Neural progenitor cell (in vitro differentiated cells): ENCODE results near the gene P2RX5. TPM values are rescaled to one million over a fixed set of nuclear protein-coding genes. Genes with fewer than 3 reads are reported as not detected.

Experiments
- DNase-seq: peaks from one replicate; pipeline ENCODE4 v3.0.0-alpha.2; 2016; ENCODE audit warnings: low spot score
- H2AFZ ChIP-seq: fragments of 200-600 bp; sonication (generic); replicated peaks from 2 replicates; pipeline ENCODE4 v1.6.1; 2016; ENCODE audit warnings: antibody characterized with exemption
- H3F3A ChIP-seq: fragments of 200-600 bp; sonication (generic); 2 replicates; pipeline ENCODE4 v1.6.1; 2016; ENCODE audit warnings: antibody characterized with exemption, low read depth
- H3K27ac ChIP-seq: fragments of 200-600 bp; sonication (generic); 2 replicates; pipeline ENCODE4 v1.5.1; 2016; ENCODE audit warnings: mild to moderate bottlenecking
- H3K27me3 ChIP-seq: fragments of 200-600 bp; sonication (generic); 2 replicates; pipeline ENCODE4 v1.6.1; 2016; ENCODE audit warnings: mild to moderate bottlenecking, moderate library complexity
- H3K36me3 ChIP-seq: fragments of 200-600 bp; sonication (generic); 2 replicates; pipeline ENCODE4 v1.5.1; 2016
- H3K4me1 ChIP-seq: fragments of 200-600 bp; sonication (generic); 2 replicates; pipeline ENCODE4 v1.6.1; 2016; ENCODE audit warnings: mixed run types
- H3K4me2 ChIP-seq: fragments of 200-600 bp; sonication (generic); 2 replicates; pipeline ENCODE4 v1.6.1; 2016
- H3K4me3 ChIP-seq: fragments of 200-600 bp; sonication (generic); 2 replicates; pipeline ENCODE4 v1.5.1; 2016
- H3K79me2 ChIP-seq: fragments of 200-600 bp; sonication (generic); 2 replicates; pipeline ENCODE4 v1.6.1; 2016; ENCODE audit warnings: low read depth
- H3K9ac ChIP-seq: fragments of 200-600 bp; sonication (generic); 2 replicates; pipeline ENCODE4 v1.6.1; 2016
- H3K9me3 ChIP-seq: fragments of 200-600 bp; sonication (generic); 2 replicates; pipeline ENCODE4 v1.5.1; 2016; ENCODE audit warnings: low read depth
- H4K20me1 ChIP-seq: fragments of 200-600 bp; sonication (generic); 2 replicates; pipeline ENCODE4 v1.6.1; 2016; ENCODE audit warnings: low read depth
- H3K27ac Mint-ChIP-seq: 3 replicates; pipeline ENCODE4 v1.8.0; 2021; ENCODE audit warnings: mixed read lengths
- H3K27me3 Mint-ChIP-seq: 2 replicates; pipeline ENCODE4 v1.8.0; 2022; ENCODE audit warnings: low read depth, mild to moderate bottlenecking, inconsistent platforms, moderate library complexity, mixed read lengths; ENCODE audit not compliant: insufficient read depth
- H3K36me3 Mint-ChIP-seq: 3 replicates; pipeline ENCODE4 v1.8.0; 2021; ENCODE audit warnings: mixed read lengths
- H3K4me1 Mint-ChIP-seq: 3 replicates; pipeline ENCODE4 v1.8.0; 2021; ENCODE audit warnings: mixed read lengths
- H3K4me3 Mint-ChIP-seq: 3 replicates; pipeline ENCODE4 v1.8.0; 2021; ENCODE audit warnings: mild to moderate bottlenecking, moderate library complexity, mixed read lengths
- H3K9me3 Mint-ChIP-seq: 3 replicates; pipeline ENCODE4 v1.8.0; 2020; ENCODE audit warnings: mixed read lengths
- EZH2 ChIP-seq: fragments of 200-600 bp; sonication (generic); IDR thresholded peaks from 2 replicates; pipeline ENCODE4 v1.6.1; 2017; ENCODE audit warnings: antibody characterized with exemption, mild to moderate bottlenecking, moderate library complexity
- EZH2phosphoT487 ChIP-seq: fragments of 200-600 bp; sonication (generic); IDR thresholded peaks from 2 replicates; pipeline ENCODE4 v1.6.1; 2017; ENCODE audit warnings: antibody characterized with exemption
- total RNA-seq: library from RNA; depleted of rRNA; stranded (reverse); fragments of >200 nt; gene quantifications from 2 replicates; pipeline ENCODE4 v1.2.3, GENCODE V29; 2015; ENCODE audit warnings: low replicate concordance
- TF ChIP-seq, protein P1 (sequence below): fragments of 200-600 bp; sonication (generic); IDR thresholded peaks from 2 replicates; pipeline ENCODE4 v1.5.1; 2017; ENCODE audit warnings: antibody characterized with exemption, mild to moderate bottlenecking

P2RX5 gene
- total RNA-seq, 1 donor from 2014 or later = not detected

DNA sequence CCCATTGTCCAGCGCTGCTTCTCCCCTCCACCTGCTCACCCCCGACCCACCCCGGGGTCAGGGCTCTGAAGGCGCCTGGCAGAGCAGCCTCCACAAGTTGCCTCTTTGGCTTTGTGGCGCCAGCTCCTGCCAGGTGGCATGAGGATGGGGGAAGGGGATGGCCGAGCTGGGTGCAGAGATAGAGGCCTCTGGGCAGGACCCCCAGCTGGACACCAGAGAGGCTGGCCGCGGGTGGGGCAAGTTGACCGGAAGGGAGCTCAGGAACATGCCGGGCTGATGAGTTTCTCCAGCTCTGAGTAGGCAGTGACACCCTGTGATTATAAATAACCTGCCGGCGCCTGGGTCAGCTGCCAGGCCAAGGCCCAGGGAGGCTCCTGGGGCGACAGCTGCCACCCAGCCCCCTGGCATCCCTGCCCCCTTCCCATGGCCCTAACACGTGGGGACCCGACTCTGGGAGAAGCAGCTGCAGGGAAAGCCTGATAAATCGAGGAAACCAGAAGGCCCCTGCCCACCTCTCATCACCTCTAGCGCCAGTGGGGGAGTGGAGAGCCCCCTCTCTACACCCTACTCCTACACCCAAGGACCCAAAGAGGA lies 729 bp downstream of the P2RX5 start:
- no peaks in the 10 kb centered on the region for H3F3A ChIP-seq
- H3K79me2 ChIP-seq = no peaks in the 10 kb centered on the region
- Mint-ChIP-seq H3K27me3 (peaks cover 35% of the 10 kb centered on the region), H3K27ac (no peak overlapping the region), H3K9me3 (peaks cover 6% of the 10 kb centered on the region), H3K4me1 (peaks cover 4% of the 10 kb centered on the region), H3K36me3 (no peaks in the 10 kb centered on the region), H3K4me3 (peak overlapping the region; percentile 77)
- H3K9me3 ChIP-seq = no peaks in the 10 kb centered on the region
- peak overlapping the region; percentile 85 for H3K4me2 ChIP-seq
- peaks cover 52% of the 10 kb centered on the region for H3K27me3 ChIP-seq
- H4K20me1 ChIP-seq = peaks cover 12% of the 10 kb centered on the region
- no peak overlapping the region for H2AFZ ChIP-seq
- H3K36me3 ChIP-seq = no peaks in the 10 kb centered on the region
- no peak for DNase-seq
- H3K9ac ChIP-seq = no peak overlapping the region
- TF ChIP-seq EZH2 (no peak), EZH2phosphoT487 (no peak)
- TF ChIP-seq, protein P1, sequence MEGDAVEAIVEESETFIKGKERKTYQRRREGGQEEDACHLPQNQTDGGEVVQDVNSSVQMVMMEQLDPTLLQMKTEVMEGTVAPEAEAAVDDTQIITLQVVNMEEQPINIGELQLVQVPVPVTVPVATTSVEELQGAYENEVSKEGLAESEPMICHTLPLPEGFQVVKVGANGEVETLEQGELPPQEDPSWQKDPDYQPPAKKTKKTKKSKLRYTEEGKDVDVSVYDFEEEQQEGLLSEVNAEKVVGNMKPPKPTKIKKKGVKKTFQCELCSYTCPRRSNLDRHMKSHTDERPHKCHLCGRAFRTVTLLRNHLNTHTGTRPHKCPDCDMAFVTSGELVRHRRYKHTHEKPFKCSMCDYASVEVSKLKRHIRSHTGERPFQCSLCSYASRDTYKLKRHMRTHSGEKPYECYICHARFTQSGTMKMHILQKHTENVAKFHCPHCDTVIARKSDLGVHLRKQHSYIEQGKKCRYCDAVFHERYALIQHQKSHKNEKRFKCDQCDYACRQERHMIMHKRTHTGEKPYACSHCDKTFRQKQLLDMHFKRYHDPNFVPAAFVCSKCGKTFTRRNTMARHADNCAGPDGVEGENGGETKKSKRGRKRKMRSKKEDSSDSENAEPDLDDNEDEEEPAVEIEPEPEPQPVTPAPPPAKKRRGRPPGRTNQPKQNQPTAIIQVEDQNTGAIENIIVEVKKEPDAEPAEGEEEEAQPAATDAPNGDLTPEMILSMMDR = no peak
- peaks cover 11% of the 10 kb centered on the region for H3K4me1 ChIP-seq
- no peak overlapping the region for H3K27ac ChIP-seq
- peak overlapping the region; percentile 49 for H3K4me3 ChIP-seq

DNA sequence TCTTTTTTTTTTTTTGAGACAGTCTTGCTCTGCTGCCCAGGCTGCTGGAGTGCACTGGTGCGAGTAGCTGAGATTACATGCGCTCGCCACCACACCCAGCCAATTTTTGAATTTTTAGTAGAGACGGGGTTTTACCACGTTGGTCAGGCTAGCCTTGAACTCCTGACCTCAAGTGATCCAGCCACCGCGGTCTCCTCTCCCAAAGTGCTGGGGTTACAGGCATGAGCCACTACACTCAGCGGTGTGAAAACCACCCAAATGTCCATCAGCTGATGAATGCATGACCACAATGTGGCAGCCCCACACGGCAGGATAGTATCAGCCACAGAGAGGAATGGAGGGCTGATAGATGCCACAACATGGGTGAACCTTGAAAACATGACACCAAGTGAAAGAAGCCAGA lies 2.1 kb downstream of the P2RX5 start:
- Histone ChIP-seq H3K27ac (no peak overlapping the region), H3K9me3 (no peaks in the 10 kb centered on the region), H3K9ac (no peak overlapping the region), H3K4me3 (no peak overlapping the region), H4K20me1 (peaks cover 12% of the 10 kb centered on the region), H3F3A (no peaks in the 10 kb centered on the region), H3K27me3 (peaks cover 52% of the 10 kb centered on the region), H3K79me2 (no peaks in the 10 kb centered on the region), H2AFZ (no peak overlapping the region), H3K4me1 (peaks cover 11% of the 10 kb centered on the region), H3K4me2 (no peak overlapping the region), H3K36me3 (no peaks in the 10 kb centered on the region)
- TF ChIP-seq EZH2phosphoT487 (no peak), EZH2 (no peak)
- TF ChIP-seq, protein P1 = no peak
- DNase-seq = no peak
- Mint-ChIP-seq H3K27me3 (peaks cover 35% of the 10 kb centered on the region), H3K27ac (no peak overlapping the region), H3K4me3 (no peak overlapping the region), H3K36me3 (no peaks in the 10 kb centered on the region), H3K4me1 (peaks cover 8% of the 10 kb centered on the region), H3K9me3 (peaks cover 6% of the 10 kb centered on the region)

DNA sequence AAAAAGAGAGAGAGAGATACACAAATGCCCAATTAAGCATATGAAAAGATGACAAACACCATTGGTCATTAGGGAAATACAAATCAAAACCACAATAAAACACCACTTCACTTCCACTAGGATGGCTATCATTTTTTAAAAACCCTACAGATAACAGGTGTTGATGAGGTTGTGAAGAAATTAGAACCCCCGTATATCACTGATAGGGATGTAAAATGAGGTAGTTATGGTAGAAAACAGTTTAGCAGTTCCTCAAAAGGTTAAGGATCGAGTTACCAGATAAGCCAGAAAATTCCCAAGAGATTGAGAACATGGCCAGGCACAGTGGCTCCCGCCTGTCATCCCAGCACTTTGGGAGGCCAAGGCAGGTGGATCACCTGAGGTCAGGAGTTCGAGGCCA lies 2.8 kb downstream of the P2RX5 start:
- Mint-ChIP-seq H3K27ac (no peak overlapping the region), H3K9me3 (peaks cover 3% of the 10 kb centered on the region), H3K4me3 (no peak overlapping the region), H3K36me3 (no peaks in the 10 kb centered on the region), H3K27me3 (peaks cover 35% of the 10 kb centered on the region), H3K4me1 (peaks cover 11% of the 10 kb centered on the region)
- DNase-seq = no peak
- Histone ChIP-seq H3F3A (peaks cover 3% of the 10 kb centered on the region), H3K9me3 (no peaks in the 10 kb centered on the region), H3K36me3 (no peaks in the 10 kb centered on the region), H3K4me1 (peaks cover 16% of the 10 kb centered on the region), H4K20me1 (peaks cover 12% of the 10 kb centered on the region), H3K27me3 (peaks cover 45% of the 10 kb centered on the region), H2AFZ (no peak overlapping the region), H3K27ac (no peak overlapping the region), H3K79me2 (no peaks in the 10 kb centered on the region), H3K4me3 (no peak overlapping the region), H3K9ac (no peak overlapping the region), H3K4me2 (no peak overlapping the region)
- TF ChIP-seq, protein P1 = no peak
- no peak for TF ChIP-seq EZH2phosphoT487
- TF ChIP-seq EZH2 = no peak
